Activated CD4-positive, alpha-beta T cell treated with anti-CD3 and anti-CD28 coated beads, Interleukin-2, Interleukin-4, amounts not matched to agents 100 ng/mL and 50 ng/mL, durations not matched to agents 16 hours and 8 hours (primary cell): ENCODE results near the gene UBALD2.
A peak's percentile ranks its signal among the peaks of the same experiment; 100 is the strongest.
"Not testable (repeated sequence)": the region's sequence is repeated elsewhere in the genome, so short reads cannot be mapped to it uniquely, and the experiment has no call there.

Experiments used
- DNase-seq: peaks from one replicate; pipeline ENCODE4 v3.0.0-alpha.2; 2020; ENCODE audit warnings: low spot score

The UBALD2 gene

GRCh38 chr17:76244721-76245120 lies 20.4 kb upstream of the UBALD2 start:
- DNase-seq: not testable (repeated sequence)

GRCh38 chr17:76246080-76247066 lies 18.8 kb upstream of the UBALD2 start:
- peak; percentile 96 for DNase-seq

GRCh38 chr17:76247304-76247703 lies 17.8 kb upstream of the UBALD2 start:
- DNase-seq: no peak

GRCh38 chr17:76248013-76248782 lies 16.9 kb upstream of the UBALD2 start:
- DNase-seq: no peak

- no peak for DNase-seq
Observed at GRCh38 chr17:76250141-76250540, 15.0 kb upstream of the UBALD2 start.

- DNase-seq: no peak
Observed at GRCh38 chr17:76251478-76252039, 13.6 kb upstream of the UBALD2 start.

GRCh38 chr17:76252040-76252954 lies 12.9 kb upstream of the UBALD2 start:
- DNase-seq: peak; percentile 73

- not testable (repeated sequence) for DNase-seq
Observed at GRCh38 chr17:76252967-76253766, 12.0 kb upstream of the UBALD2 start.

- no peak for DNase-seq
Observed at GRCh38 chr17:76253841-76254240, 11.3 kb upstream of the UBALD2 start.

GRCh38 chr17:76254275-76254674 lies 10.9 kb upstream of the UBALD2 start:
- DNase-seq: no peak

GRCh38 chr17:76255801-76256429 lies 9.2 kb upstream of the UBALD2 start:
- DNase-seq: no peak

- DNase-seq: peak; percentile 59
Observed at GRCh38 chr17:76256430-76257050, 8.6 kb upstream of the UBALD2 start.

- DNase-seq: no peak
Observed at GRCh38 chr17:76260220-76260619, 4.9 kb upstream of the UBALD2 start.

- DNase-seq: no peak
Observed at GRCh38 chr17:76260669-76261068, 4.5 kb upstream of the UBALD2 start.

GRCh38 chr17:76261421-76262215 lies 3.5 kb upstream of the UBALD2 start:
- DNase-seq: peak; percentile 60

- DNase-seq: no peak
Observed at GRCh38 chr17:76262732-76263344, 2.3 kb upstream of the UBALD2 start.

GRCh38 chr17:76263896-76264295 lies 1.3 kb upstream of the UBALD2 start:
- no peak for DNase-seq

GRCh38 chr17:76264425-76264754 lies 758 bp upstream of the UBALD2 start:
- DNase-seq: no peak
